A549 (cell line): ENCODE measurements around the gene ZRANB1.

Experiments used
- POLR2AphosphoS2 ChIP-seq: conservative IDR thresholded peaks from 2 replicates; pipeline ENCODE4 v1.6.1; 2012; ENCODE audit warnings: low read length, improper control_type of control experiment, inconsistent platforms
- TF ChIP-seq, protein P1 (sequence below): fragments of >200 bp; sonication (Bioruptor Twin); formaldehyde crosslinking; IDR thresholded peaks from 3 replicates; pipeline ENCODE4 v1.5.1; 2016

GRCh38 chr10:124942317-124943169 is 620 bp downstream of the ZRANB1 start:
- no peak for TF ChIP-seq POLR2AphosphoS2
- TF ChIP-seq, protein P1, sequence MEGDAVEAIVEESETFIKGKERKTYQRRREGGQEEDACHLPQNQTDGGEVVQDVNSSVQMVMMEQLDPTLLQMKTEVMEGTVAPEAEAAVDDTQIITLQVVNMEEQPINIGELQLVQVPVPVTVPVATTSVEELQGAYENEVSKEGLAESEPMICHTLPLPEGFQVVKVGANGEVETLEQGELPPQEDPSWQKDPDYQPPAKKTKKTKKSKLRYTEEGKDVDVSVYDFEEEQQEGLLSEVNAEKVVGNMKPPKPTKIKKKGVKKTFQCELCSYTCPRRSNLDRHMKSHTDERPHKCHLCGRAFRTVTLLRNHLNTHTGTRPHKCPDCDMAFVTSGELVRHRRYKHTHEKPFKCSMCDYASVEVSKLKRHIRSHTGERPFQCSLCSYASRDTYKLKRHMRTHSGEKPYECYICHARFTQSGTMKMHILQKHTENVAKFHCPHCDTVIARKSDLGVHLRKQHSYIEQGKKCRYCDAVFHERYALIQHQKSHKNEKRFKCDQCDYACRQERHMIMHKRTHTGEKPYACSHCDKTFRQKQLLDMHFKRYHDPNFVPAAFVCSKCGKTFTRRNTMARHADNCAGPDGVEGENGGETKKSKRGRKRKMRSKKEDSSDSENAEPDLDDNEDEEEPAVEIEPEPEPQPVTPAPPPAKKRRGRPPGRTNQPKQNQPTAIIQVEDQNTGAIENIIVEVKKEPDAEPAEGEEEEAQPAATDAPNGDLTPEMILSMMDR = no peak
